Keratinocyte (primary cell): Measurements from ENCODE around the gene ECT2L. TPM values are rescaled to one million over a fixed set of nuclear protein-coding genes. Genes with fewer than 3 reads are reported as not detected.
"Not testable (repeated sequence)": the region's sequence is repeated elsewhere in the genome, so short reads cannot be mapped to it uniquely, and the experiment has no call there.

ENCODE experiments used
- DNase-seq: peaks from one replicate; pipeline ENCODE4 v3.0.0-alpha.2; 2011; ENCODE audit warnings: low read depth, missing footprints, low spot score
- FAIRE-seq: peaks from 2 replicates; lab custom pipeline; 2011; peaks lifted over from hg19 to GRCh38; lab: Jason Lieb, UNC
- H2AFZ ChIP-seq: 2 replicates; pipeline ENCODE4 v1.6.0; 2012; ENCODE audit warnings: low read length, control low read depth, inconsistent platforms; ENCODE audit not compliant: control insufficient read depth
- H3K27ac ChIP-seq: 2 replicates; pipeline ENCODE4 v1.5.1; 2011; ENCODE audit warnings: low read length; ENCODE audit not compliant: control insufficient read depth, insufficient read depth
- H3K27me3 ChIP-seq: 3 replicates; pipeline ENCODE4 v1.6.0; 2011; ENCODE audit warnings: low read length; ENCODE audit not compliant: control insufficient read depth, insufficient read depth; ENCODE audit errors: extremely low read depth
- H3K36me3 ChIP-seq, 2 experiments: 2 replicates in 1 of 2; 3 replicates in 1 of 2; pipeline ENCODE4 v1.5.1; 2011; ENCODE audit warnings: low read length in 2 of 2, mild to moderate bottlenecking in 1 of 2; ENCODE audit not compliant: control insufficient read depth in 2 of 2, insufficient read depth in 2 of 2; ENCODE audit errors: extremely low read depth in 1 of 2
- H3K4me1 ChIP-seq: 3 replicates; pipeline ENCODE4 v1.5.1; 2011; ENCODE audit warnings: low read length; ENCODE audit not compliant: control insufficient read depth, insufficient read depth; ENCODE audit errors: extremely low read depth
- H3K4me2 ChIP-seq: 3 replicates; pipeline ENCODE4 v1.6.0; 2011; ENCODE audit warnings: low read depth, low read length; ENCODE audit not compliant: control insufficient read depth, insufficient read depth; ENCODE audit errors: extremely low read depth
- H3K4me3 ChIP-seq, 3 experiments: fragments of 200-600 bp in 1 of 3; sonication (generic) in 1 of 3; 2 replicates in 2 of 3; 3 replicates in 1 of 3; pipeline ENCODE4 v1.5.1; 2011 to 2016; ENCODE audit warnings: low read length in 3 of 3, mild to moderate bottlenecking in 3 of 3, control low read depth in 2 of 3, inconsistent platforms in 1 of 3, low read depth in 1 of 3, mixed read lengths in 1 of 3, mixed run types in 1 of 3, moderate library complexity in 1 of 3; ENCODE audit not compliant: control insufficient read depth in 2 of 3, insufficient read depth in 2 of 3; ENCODE audit errors: extremely low read depth in 1 of 3
- H3K79me2 ChIP-seq: 2 replicates; pipeline ENCODE4 v1.6.0; 2012; ENCODE audit warnings: low read length; ENCODE audit not compliant: control insufficient read depth, insufficient read depth
- H3K9ac ChIP-seq: 3 replicates; pipeline ENCODE4 v1.6.0; 2011; ENCODE audit warnings: low read length; ENCODE audit not compliant: control insufficient read depth, insufficient read depth; ENCODE audit errors: extremely low read depth
- H3K9me1 ChIP-seq: 3 replicates; pipeline ENCODE4 v1.6.0; 2011; ENCODE audit warnings: low read length; ENCODE audit not compliant: control insufficient read depth, insufficient read depth; ENCODE audit errors: extremely low read depth
- H3K9me3 ChIP-seq: 2 replicates; pipeline ENCODE4 v1.5.1; 2012; ENCODE audit warnings: low read depth, low read length; ENCODE audit not compliant: control insufficient read depth
- H4K20me1 ChIP-seq: 3 replicates; pipeline ENCODE4 v1.6.0; 2011; ENCODE audit warnings: low read length; ENCODE audit not compliant: control insufficient read depth, insufficient read depth; ENCODE audit errors: extremely low read depth
- CTCF ChIP-seq, 3 experiments: IDR thresholded peaks in 1 of 3; conservative IDR thresholded peaks in 1 of 3; optimal IDR thresholded peaks in 1 of 3; 2 replicates in 2 of 3; 3 replicates in 1 of 3; pipeline versions ENCODE3 to v1.5.1; 2011; ENCODE audit warnings: low read length in 3 of 3, mild to moderate bottlenecking in 3 of 3, moderate library complexity in 2 of 3, control low read depth in 1 of 3, inconsistent platforms in 1 of 3; ENCODE audit not compliant: insufficient read depth in 2 of 3; ENCODE audit errors: extremely low read depth in 1 of 3
- EZH2 ChIP-seq: IDR thresholded peaks from one replicate; pipeline ENCODE4 v1.6.1; 2012; ENCODE audit warnings: inconsistent platforms, mild to moderate bottlenecking, low read length, moderate library complexity
- dilution Hi-C: fragments of 300-500 bp; cut with MboI; formaldehyde crosslinking; loops from one replicate; pipeline ENCODE4 v1.7.0; 2020; ENCODE audit warnings: low sequenced_read_pairs; ENCODE audit not compliant: extremely low pct_ligation_motif_present
- polyA plus RNA-seq, 5 experiments: library from polyadenylated mRNA; depleted of rRNA in 3 of 5; stranded (reverse) in 3 of 5; stranded (forward) in 1 of 5; unstranded in 1 of 5; fragments of >200 nt; gene quantifications; 1 replicate in 1 of 5; 2 replicates in 3 of 5; 3 replicates in 1 of 5; pipeline versions ENCODE4 v1.2.1 to v1.2.3, GENCODE V29; 2011 to 2012; ENCODE audit warnings: missing spikeins in 2 of 5, low read depth in 1 of 5, low replicate concordance in 1 of 5

Gene ECT2L
- polyA plus RNA-seq, 1 donor (not counting 4 experiments of a cell fraction or from before 2014, with no cell fraction given), result 0.01 TPM

GRCh38 chr6:138926579-138926978, 130.7 kb downstream of the ECT2L start:
- H4K20me1 ChIP-seq, result no peaks in the 10 kb centered on the region
- peaks cover 0 to 5% of the 10 kb centered on the region in 2 experiments for H3K36me3 ChIP-seq
- H3K27ac ChIP-seq, result no peak overlapping the region
- no peak overlapping the region for H3K4me2 ChIP-seq
- dilution Hi-C loops, result no loop called here
- no peak overlapping the region for H2AFZ ChIP-seq
- no peak overlapping the region for H3K9ac ChIP-seq
- no peaks in the 10 kb centered on the region for H3K9me3 ChIP-seq
- no peak for TF ChIP-seq EZH2
- TF ChIP-seq CTCF (optimal IDR thresholded peaks at IDR 0.05 in 1 of 3, IDR thresholded peaks at IDR 0.05 in 1 of 3, conservative IDR thresholded peaks at IDR 0.05 in 1 of 3; ENCODE audit: extremely low read depth in 1 of 3, insufficient read depth in 2 of 3, low read length in 3 of 3), result no peak
- H3K4me1 ChIP-seq, result no peaks in the 10 kb centered on the region
- no peaks in the 10 kb centered on the region for H3K9me1 ChIP-seq
- H3K27me3 ChIP-seq, result no peaks in the 10 kb centered on the region
- no peak for FAIRE-seq
- DNase-seq, result no peak
- H3K79me2 ChIP-seq, result no peaks in the 10 kb centered on the region
- no peak overlapping the region for H3K4me3 ChIP-seq

- Histone ChIP-seq H2AFZ (no peak overlapping the region), H3K9me3 (no peaks in the 10 kb centered on the region), H3K4me3 (no peak overlapping the region), H3K9ac (no peak overlapping the region), H3K27me3 (no peaks in the 10 kb centered on the region), H3K36me3 (peaks cover 4% of the 10 kb centered on the region in 2 experiments), H3K9me1 (no peaks in the 10 kb centered on the region), H3K4me1 (no peaks in the 10 kb centered on the region), H3K79me2 (no peaks in the 10 kb centered on the region), H3K4me2 (no peak overlapping the region), H4K20me1 (no peaks in the 10 kb centered on the region), H3K27ac (no peak overlapping the region)
- TF ChIP-seq EZH2 (no peak), CTCF (optimal IDR thresholded peaks at IDR 0.05 in 1 of 3, IDR thresholded peaks at IDR 0.05 in 1 of 3, conservative IDR thresholded peaks at IDR 0.05 in 1 of 3; ENCODE audit: extremely low read depth in 1 of 3, insufficient read depth in 2 of 3, low read length in 3 of 3) (no peak)
- dilution Hi-C loops, result no loop called here
- FAIRE-seq, result no peak
- DNase-seq, result no peak
Measured at GRCh38 chr6:138931660-138932059, 135.8 kb downstream of the ECT2L start.

GRCh38 chr6:138936873-138937272, 141.0 kb downstream of the ECT2L start:
- DNase-seq, H4K20me1 ChIP-seq, H3K9me3 ChIP-seq, dilution Hi-C loops, H3K27me3 ChIP-seq, H3K4me3 ChIP-seq, H3K4me1 ChIP-seq, H2AFZ ChIP-seq, H3K9me1 ChIP-seq, FAIRE-seq, H3K27ac ChIP-seq, H3K9ac ChIP-seq, H3K4me2 ChIP-seq, H3K79me2 ChIP-seq: not testable (repeated sequence)
- H3K36me3 ChIP-seq, result peaks cover 4 to 11% of the 10 kb centered on the region in 2 experiments
